ENCODE data around the gene ARSH.

The ARSH gene

DNA sequence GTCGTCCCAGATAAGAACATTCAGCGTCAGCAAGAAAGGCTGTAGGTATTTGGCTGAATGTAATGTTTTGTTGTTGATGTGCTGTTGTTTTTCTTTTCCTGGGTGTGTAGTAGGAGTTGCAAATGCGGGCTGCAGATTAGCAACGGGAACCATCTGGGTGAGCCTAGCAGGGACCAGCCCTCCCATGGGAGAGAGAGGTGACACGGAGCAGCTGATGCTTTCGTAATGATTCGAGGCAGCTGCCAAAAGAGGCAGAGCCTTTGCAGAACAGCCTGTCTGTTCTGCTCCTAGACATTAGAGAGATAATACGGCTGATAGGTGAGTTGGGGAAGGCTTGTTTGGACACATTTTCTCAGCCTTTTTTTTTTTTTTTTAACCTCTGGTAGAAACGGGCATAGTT, 60.2 kb downstream of the ARSH start:
- peaks cover 0 to 4% of the 10 kb centered on the region in 2 donors for H3K9me3 Mint-ChIP-seq
- ATAC-seq (replicated peaks) (no peak), DNase-seq (no peak)
- H3K27ac Mint-ChIP-seq, result no peak overlapping the region
- H3K4me3 Mint-ChIP-seq, result no peak overlapping the region
- no peaks in the 10 kb centered on the region for H3K36me3 Mint-ChIP-seq
- H3K4me1 Mint-ChIP-seq, result no peaks in the 10 kb centered on the region
- H3K27me3 Mint-ChIP-seq, result no peaks in the 10 kb centered on the region

DNA sequence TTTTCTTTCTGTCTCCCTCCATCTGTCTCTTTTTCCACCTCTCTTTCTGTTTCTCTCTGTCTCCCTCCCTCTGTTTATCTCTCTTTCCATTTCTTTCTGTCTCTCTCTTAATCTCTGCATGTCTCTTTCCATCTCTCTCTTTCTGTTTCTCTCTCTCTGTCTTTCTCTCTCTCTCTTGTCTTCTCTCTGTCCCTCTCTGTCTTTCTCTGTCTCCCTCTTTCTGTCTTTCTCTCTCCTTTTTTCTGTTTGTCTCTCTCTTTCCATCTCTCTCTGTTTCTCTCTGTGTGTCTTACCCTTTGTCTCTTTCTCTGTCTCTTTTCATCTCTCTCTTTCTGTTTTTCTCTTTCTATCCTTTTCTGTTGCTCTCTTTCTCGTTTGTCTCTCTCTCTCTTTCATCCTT, 69.6 kb downstream of the ARSH start:
- Mint-ChIP-seq H3K9me3 (no peaks in the 10 kb centered on the region), H3K36me3 (no peaks in the 10 kb centered on the region), H3K4me3 (no peak overlapping the region), H3K27ac (no peak overlapping the region), H3K4me1 (no peaks in the 10 kb centered on the region), H3K27me3 (peaks cover 11 to 14% of the 10 kb centered on the region in 2 donors)
- ATAC-seq (replicated peaks) (no peak), DNase-seq (no peak)

DNA sequence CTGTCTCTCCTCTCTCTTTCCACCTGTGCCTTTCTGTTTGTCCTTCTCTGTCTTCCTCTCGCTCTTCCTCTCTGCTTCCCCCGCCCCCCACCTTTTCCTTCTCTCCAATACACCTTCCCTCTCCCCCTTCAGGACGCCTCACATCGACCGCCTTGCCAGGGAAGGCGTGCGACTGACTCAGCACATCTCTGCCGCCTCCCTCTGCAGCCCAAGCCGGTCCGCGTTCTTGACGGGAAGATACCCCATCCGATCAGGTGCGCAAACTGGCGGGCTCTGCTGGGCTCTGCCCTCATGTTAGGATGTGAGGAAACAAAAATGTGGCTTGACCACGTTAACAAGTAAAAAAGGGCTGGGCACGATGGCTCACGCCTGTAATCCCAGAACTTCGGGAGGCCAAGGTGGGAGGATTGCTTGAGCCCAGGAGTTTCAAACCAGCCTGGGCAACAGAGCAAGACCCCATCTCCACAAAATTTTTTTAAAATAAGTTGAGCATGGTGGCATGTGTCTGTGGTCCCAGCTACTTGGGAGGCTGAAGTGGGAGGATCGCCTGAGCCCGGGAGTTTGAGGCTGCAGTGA, 70.2 kb downstream of the ARSH start:
- Mint-ChIP-seq H3K27ac (no peak overlapping the region), H3K9me3 (no peaks in the 10 kb centered on the region), H3K4me3 (no peak overlapping the region), H3K36me3 (no peaks in the 10 kb centered on the region), H3K27me3 (peaks cover 11 to 14% of the 10 kb centered on the region in 2 donors), H3K4me1 (no peaks in the 10 kb centered on the region)
- DNase-seq (no peak), ATAC-seq (replicated peaks) (no peak)

Measured in stimulated activated naive B cell treated with anti-CD40 and anti-IgM and Interleukin-4, amounts not matched to agents 10 μg/mL and 1 μg/mL and 100 μg/mL, for 72 hours (primary cell).